Left ventricle myocardium inferior (tissue), 1 donor: ENCODE data around the gene CDK14. TPM values are rescaled to one million over a fixed set of nuclear protein-coding genes. Genes with fewer than 3 reads are reported as not detected.
"Not testable (repeated sequence)": the region's sequence is repeated elsewhere in the genome, so short reads cannot be mapped to it uniquely, and the experiment has no call there.

Experiments used
- DNase-seq: peaks from one replicate; pipeline ENCODE4 v3.0.0-alpha.2; 2020
- H3K27ac ChIP-seq: fragments of 200-600 bp; replicated peaks from 2 replicates; pipeline ENCODE4 v1.8.0; 2021
- H3K27me3 ChIP-seq: fragments of 200-600 bp; 2 replicates; pipeline ENCODE4 v1.8.0; 2021; ENCODE audit warnings: low read depth
- H3K36me3 ChIP-seq: fragments of 200-600 bp; 2 replicates; pipeline ENCODE4 v1.8.0; 2021
- H3K4me1 ChIP-seq: fragments of 200-600 bp; 2 replicates; pipeline ENCODE4 v1.8.0; 2021
- H3K4me3 ChIP-seq: fragments of 200-600 bp; 2 replicates; pipeline ENCODE4 v1.8.0; 2021; ENCODE audit warnings: mild to moderate bottlenecking, moderate library complexity
- H3K9me3 ChIP-seq: fragments of 200-600 bp; replicated peaks from 2 replicates; pipeline ENCODE4 v1.8.0; 2021
- intact Hi-C: fragments of 100-400 bp; cut with micrococcal nuclease; formaldehyde crosslinking; loops from one replicate; pipeline ENCODE4 v1.11.0; 2022
- total RNA-seq: library from RNA; stranded (reverse); fragmentation: NEBNext Ultra II Directional; extraction: Animal tissue kit (Norgen Biotek cat#: 25700); gene quantifications from one replicate; pipeline ENCODE4 v1.2.1, GENCODE V29; 2021
- TF ChIP-seq, protein P1 (sequence below): fragments of 200-600 bp; IDR thresholded peaks from 2 replicates; pipeline ENCODE4 v1.8.0; 2021; ENCODE audit warnings: antibody characterized with exemption, mild to moderate bottlenecking, borderline replicate concordance
- donor health status: DM: no; HTN: yes; CAD: no; lungs with severe emphysema.

The CDK14 gene
- total RNA-seq, 1 donor from 2014 or later, result 18.7 TPM

DNA sequence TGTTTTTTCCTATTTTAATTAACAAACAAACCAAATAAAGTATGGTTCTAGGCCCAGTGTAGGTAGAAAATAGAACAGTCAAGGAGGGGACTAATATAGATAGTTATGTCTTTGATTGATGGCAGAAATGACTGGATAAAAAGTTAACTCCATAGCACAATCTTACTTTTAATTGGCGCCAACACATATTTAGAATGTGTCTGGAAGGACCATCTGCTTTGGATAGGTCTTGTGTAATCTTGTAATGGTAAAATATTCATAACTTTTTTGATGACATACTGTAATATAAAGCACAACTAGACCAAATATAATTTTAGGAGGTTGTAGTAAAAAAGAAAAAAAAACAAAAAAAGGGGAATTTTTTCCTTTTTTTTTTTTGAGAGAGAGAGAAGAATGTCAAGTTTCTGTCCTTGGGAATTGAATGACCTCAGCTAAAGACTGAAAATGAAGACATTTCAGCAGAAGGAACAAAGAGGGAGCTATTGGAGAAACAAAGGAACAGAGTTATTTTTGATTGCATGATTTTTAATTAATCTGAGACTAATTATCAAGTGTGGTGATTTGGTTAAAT is 193.7 kb downstream of the CDK14 start:
- intact Hi-C loops, result no loop called here
- TF ChIP-seq, protein P1, sequence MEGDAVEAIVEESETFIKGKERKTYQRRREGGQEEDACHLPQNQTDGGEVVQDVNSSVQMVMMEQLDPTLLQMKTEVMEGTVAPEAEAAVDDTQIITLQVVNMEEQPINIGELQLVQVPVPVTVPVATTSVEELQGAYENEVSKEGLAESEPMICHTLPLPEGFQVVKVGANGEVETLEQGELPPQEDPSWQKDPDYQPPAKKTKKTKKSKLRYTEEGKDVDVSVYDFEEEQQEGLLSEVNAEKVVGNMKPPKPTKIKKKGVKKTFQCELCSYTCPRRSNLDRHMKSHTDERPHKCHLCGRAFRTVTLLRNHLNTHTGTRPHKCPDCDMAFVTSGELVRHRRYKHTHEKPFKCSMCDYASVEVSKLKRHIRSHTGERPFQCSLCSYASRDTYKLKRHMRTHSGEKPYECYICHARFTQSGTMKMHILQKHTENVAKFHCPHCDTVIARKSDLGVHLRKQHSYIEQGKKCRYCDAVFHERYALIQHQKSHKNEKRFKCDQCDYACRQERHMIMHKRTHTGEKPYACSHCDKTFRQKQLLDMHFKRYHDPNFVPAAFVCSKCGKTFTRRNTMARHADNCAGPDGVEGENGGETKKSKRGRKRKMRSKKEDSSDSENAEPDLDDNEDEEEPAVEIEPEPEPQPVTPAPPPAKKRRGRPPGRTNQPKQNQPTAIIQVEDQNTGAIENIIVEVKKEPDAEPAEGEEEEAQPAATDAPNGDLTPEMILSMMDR, result no peak
- no peak overlapping the region for H3K27ac ChIP-seq
- DNase-seq, result no peak
- H3K4me1 ChIP-seq, result peaks cover 10% of the 10 kb centered on the region
- no peaks in the 10 kb centered on the region for H3K27me3 ChIP-seq
- H3K4me3 ChIP-seq, result no peak overlapping the region
- peaks cover 16% of the 10 kb centered on the region for H3K9me3 ChIP-seq
- peaks cover 4% of the 10 kb centered on the region for H3K36me3 ChIP-seq

GRCh38 chr7:90791596-90791995 is 195.5 kb downstream of the CDK14 start:
- Histone ChIP-seq H3K36me3 (peaks cover 4% of the 10 kb centered on the region), H3K4me3 (no peak overlapping the region), H3K4me1 (peaks cover 10% of the 10 kb centered on the region), H3K9me3 (peaks cover 16% of the 10 kb centered on the region), H3K27ac (no peak overlapping the region), H3K27me3 (no peaks in the 10 kb centered on the region)
- TF ChIP-seq, protein P1, result no peak
- DNase-seq, result no peak
- intact Hi-C loops, result no loop called here

DNA sequence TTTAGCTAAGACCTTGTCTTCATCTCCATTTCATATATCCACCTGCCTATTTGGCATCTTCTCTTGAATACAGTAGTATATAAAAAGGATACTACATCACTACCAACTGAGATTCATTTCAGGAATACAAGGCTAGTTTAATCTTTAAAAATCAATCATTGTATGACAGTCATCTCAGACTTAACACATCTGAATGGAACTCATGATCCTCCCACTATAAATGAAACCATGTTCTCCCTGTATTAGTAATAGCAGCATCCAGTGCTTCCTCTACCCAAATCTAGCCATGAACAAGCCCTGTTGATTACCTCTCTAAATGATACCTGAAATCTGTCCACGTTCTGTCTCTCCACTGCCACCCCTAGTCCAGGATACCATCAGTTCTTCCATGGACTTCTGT is 196.2 kb downstream of the CDK14 start:
- H3K4me1 ChIP-seq, result peaks cover 10% of the 10 kb centered on the region
- H3K36me3 ChIP-seq, result peaks cover 4% of the 10 kb centered on the region
- H3K9me3 ChIP-seq, result peaks cover 16% of the 10 kb centered on the region
- TF ChIP-seq, protein P1, result no peak
- no peaks in the 10 kb centered on the region for H3K27me3 ChIP-seq
- intact Hi-C loops, result no loop called here
- H3K27ac ChIP-seq, result no peak overlapping the region
- H3K4me3 ChIP-seq, result no peak overlapping the region
- no peak for DNase-seq

GRCh38 chr7:90794234-90794633 is 198.1 kb downstream of the CDK14 start:
- H3K27ac ChIP-seq, H3K4me1 ChIP-seq, H3K36me3 ChIP-seq, H3K27me3 ChIP-seq, intact Hi-C loops, DNase-seq, H3K4me3 ChIP-seq: not testable (repeated sequence)
- H3K9me3 ChIP-seq, result peaks cover 16% of the 10 kb centered on the region

GRCh38 chr7:90797596-90797995 is 201.5 kb downstream of the CDK14 start:
- Histone ChIP-seq H3K36me3 (peaks cover 4% of the 10 kb centered on the region), H3K9me3 (peaks cover 16% of the 10 kb centered on the region), H3K27ac (no peak overlapping the region), H3K27me3 (no peaks in the 10 kb centered on the region), H3K4me1 (no peaks in the 10 kb centered on the region), H3K4me3 (no peak overlapping the region)
- intact Hi-C loops, result no loop called here
- TF ChIP-seq, protein P1, result no peak
- no peak for DNase-seq

DNA sequence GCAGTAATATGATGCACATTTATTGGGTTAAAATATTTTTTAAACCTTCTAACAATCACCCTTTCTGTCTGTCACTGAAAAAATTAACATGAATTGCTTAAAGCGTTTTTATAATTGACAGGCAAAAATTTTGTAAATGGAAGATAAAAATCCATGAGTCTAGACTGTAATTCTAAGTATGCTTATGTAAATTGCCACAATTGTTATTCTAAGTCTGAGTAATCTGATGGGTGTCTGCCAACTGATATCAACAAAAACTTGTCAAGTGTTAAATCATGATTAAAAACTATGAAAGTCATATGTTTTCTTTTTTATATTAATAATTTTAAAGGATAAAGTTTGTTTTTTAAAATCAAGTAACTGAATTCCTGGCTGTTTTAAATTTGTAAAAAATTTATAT is 208.2 kb downstream of the CDK14 start:
- TF ChIP-seq, protein P1, result no peak
- no peak overlapping the region for H3K4me3 ChIP-seq
- no peaks in the 10 kb centered on the region for H3K9me3 ChIP-seq
- no peaks in the 10 kb centered on the region for H3K36me3 ChIP-seq
- no peaks in the 10 kb centered on the region for H3K27me3 ChIP-seq
- no peak for DNase-seq
- no peak overlapping the region for H3K27ac ChIP-seq
- H3K4me1 ChIP-seq, result no peaks in the 10 kb centered on the region
- intact Hi-C loops, result no loop called here

GRCh38 chr7:90815552-90815951 is 219.4 kb downstream of the CDK14 start:
- peaks cover 12% of the 10 kb centered on the region for H3K9me3 ChIP-seq
- H3K36me3 ChIP-seq, H3K4me1 ChIP-seq, H3K4me3 ChIP-seq, intact Hi-C loops, DNase-seq, H3K27me3 ChIP-seq, H3K27ac ChIP-seq: not testable (repeated sequence)
